Globus pallidus (tissue), 1 donor: ENCODE results near the gene ADAMTS20.

Experiments used
- DNase-seq: peaks from one replicate; pipeline ENCODE4 v3.0.0-alpha.2; 2015; ENCODE audit warnings: low spot score

Gene ADAMTS20

GRCh38 chr12:43480591-43480990 lies 71.4 kb downstream of the ADAMTS20 start:
- DNase-seq: no peak

GRCh38 chr12:43462741-43463140 lies 89.3 kb downstream of the ADAMTS20 start:
- no peak for DNase-seq

- no peak for DNase-seq
Observed at GRCh38 chr12:43462080-43462479, 89.9 kb downstream of the ADAMTS20 start.

GRCh38 chr12:43459285-43459684 lies 92.7 kb downstream of the ADAMTS20 start:
- no peak for DNase-seq

GRCh38 chr12:43453761-43454160 lies 98.2 kb downstream of the ADAMTS20 start:
- no peak for DNase-seq

- DNase-seq: peak; percentile 39
Observed at GRCh38 chr12:43444940-43445564, 107.0 kb downstream of the ADAMTS20 start.

GRCh38 chr12:43436597-43436996 lies 115.4 kb downstream of the ADAMTS20 start:
- no peak for DNase-seq

- DNase-seq: no peak
Observed at GRCh38 chr12:43434614-43435013, 117.4 kb downstream of the ADAMTS20 start.

- DNase-seq: no peak
Observed at GRCh38 chr12:43428088-43428600, 123.9 kb downstream of the ADAMTS20 start.

GRCh38 chr12:43425361-43425760 lies 126.6 kb downstream of the ADAMTS20 start:
- DNase-seq: no peak

GRCh38 chr12:43416981-43417380 lies 135.0 kb downstream of the ADAMTS20 start:
- no peak for DNase-seq

- DNase-seq: no peak
Observed at GRCh38 chr12:43407816-43408645, 144.0 kb downstream of the ADAMTS20 start.

- DNase-seq: no peak
Observed at GRCh38 chr12:43406801-43407200, 145.2 kb downstream of the ADAMTS20 start.

- DNase-seq: no peak
Observed at GRCh38 chr12:43402436-43402835, 149.6 kb downstream of the ADAMTS20 start.

- DNase-seq: no peak
Observed at GRCh38 chr12:43401096-43401495, 150.9 kb downstream of the ADAMTS20 start.

GRCh38 chr12:43396671-43397070 lies 155.3 kb downstream of the ADAMTS20 start:
- DNase-seq: no peak

- no peak for DNase-seq
Observed at GRCh38 chr12:43392116-43392515, 159.9 kb downstream of the ADAMTS20 start.

GRCh38 chr12:43381879-43382278 lies 170.1 kb downstream of the ADAMTS20 start:
- DNase-seq: no peak

GRCh38 chr12:43378448-43378847 lies 173.6 kb downstream of the ADAMTS20 start:
- DNase-seq: no peak

- DNase-seq: no peak
Observed at GRCh38 chr12:43370263-43370662, 181.7 kb downstream of the ADAMTS20 start.

- no peak for DNase-seq
Observed at GRCh38 chr12:43362910-43363694, 188.9 kb downstream of the ADAMTS20 start.

GRCh38 chr12:43361031-43361710 lies 190.8 kb downstream of the ADAMTS20 start:
- DNase-seq: no peak
